C4-2B (cell line): ENCODE measurements around the gene ITGB5.

Source experiments
- CTCF ChIP-seq: fragments of 450-650 bp; conservative IDR thresholded peaks from 2 replicates; pipeline ENCODE4 v1.5.1; 2017; ENCODE audit warnings: mild to moderate bottlenecking
- ZFX ChIP-seq: fragments of 450-650 bp; IDR thresholded peaks from 2 replicates; pipeline ENCODE4 v1.6.1; 2017

DNA sequence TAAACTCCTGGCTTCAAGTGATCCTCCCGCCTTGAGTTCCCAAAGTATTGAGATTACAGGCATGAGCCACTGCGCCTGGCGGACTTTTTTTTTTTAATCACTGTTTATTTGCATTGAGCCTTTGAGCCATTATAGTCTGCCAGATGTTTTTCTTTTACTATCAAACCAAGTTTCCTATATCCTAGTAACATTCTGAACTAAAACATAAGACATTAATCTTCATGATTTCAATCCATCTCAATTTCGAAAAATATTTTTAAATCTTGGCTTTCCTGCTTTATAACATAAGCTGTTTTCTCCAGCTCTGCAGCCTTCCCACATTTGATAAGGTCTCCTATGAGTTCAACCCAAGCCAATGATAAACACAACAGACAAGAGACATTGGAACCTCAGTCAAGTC is 81.5 kb downstream of the ITGB5 start:
- TF ChIP-seq CTCF (no peak), ZFX (no peak)
